Measurements from ENCODE around the gene MMP28. TPM values are rescaled to one million over a fixed set of nuclear protein-coding genes. Genes with fewer than 3 reads are reported as not detected.
A peak's percentile ranks its signal among the peaks of the same experiment; 100 is the strongest.

The MMP28 gene
- total RNA-seq, 4 donors from 2014 or later: 12.4 to 48.0 (median 28.6) TPM

GRCh38 chr17:35725058-35725457 lies 70.4 kb downstream of the MMP28 start:
- H3K27me3 ChIP-seq: no peaks in the 10 kb centered on the region
- H3K9me3 ChIP-seq: no peaks in the 10 kb centered on the region
- no peak overlapping the region for H3K27ac ChIP-seq
- 95 to 100% methylated on average over 4 of the region's 4 CpGs for whole genome bisulfite sequencing, 2 donors
- TF ChIP-seq, protein P1, sequence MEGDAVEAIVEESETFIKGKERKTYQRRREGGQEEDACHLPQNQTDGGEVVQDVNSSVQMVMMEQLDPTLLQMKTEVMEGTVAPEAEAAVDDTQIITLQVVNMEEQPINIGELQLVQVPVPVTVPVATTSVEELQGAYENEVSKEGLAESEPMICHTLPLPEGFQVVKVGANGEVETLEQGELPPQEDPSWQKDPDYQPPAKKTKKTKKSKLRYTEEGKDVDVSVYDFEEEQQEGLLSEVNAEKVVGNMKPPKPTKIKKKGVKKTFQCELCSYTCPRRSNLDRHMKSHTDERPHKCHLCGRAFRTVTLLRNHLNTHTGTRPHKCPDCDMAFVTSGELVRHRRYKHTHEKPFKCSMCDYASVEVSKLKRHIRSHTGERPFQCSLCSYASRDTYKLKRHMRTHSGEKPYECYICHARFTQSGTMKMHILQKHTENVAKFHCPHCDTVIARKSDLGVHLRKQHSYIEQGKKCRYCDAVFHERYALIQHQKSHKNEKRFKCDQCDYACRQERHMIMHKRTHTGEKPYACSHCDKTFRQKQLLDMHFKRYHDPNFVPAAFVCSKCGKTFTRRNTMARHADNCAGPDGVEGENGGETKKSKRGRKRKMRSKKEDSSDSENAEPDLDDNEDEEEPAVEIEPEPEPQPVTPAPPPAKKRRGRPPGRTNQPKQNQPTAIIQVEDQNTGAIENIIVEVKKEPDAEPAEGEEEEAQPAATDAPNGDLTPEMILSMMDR (IDR thresholded peaks at IDR 0.05): no peak
- H3K36me3 ChIP-seq: peaks cover 19 to 25% of the 10 kb centered on the region in 2 donors
- peaks cover 10 to 18% of the 10 kb centered on the region in 2 donors for H3K4me1 ChIP-seq
- intact Hi-C loops (cut with DNase I): no loop called here
- DNase-seq: no peak
- H3K4me3 ChIP-seq (replicated peaks in 1 of 3): no peak overlapping the region

DNA sequence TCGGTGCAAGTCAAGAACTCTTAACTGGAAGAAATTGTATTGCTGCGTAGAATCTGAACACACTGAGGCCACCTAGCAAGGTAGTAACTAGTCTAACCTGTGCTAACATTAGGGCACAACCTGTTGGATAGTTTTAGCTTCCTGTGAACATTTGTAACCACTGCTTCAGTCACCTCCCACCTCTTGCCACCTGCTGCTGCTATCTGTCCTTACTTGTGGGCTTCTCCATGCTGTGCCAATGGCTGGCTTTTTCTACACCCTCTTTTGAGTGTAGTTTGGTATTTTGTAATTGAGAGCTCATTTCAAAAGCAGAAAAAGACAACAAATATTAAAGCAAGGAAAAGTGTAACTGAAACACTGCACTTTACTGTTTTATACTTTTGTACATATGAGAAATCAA lies 71.7 kb downstream of the MMP28 start:
- H3K4me1 ChIP-seq: peaks cover 10 to 18% of the 10 kb centered on the region in 2 donors
- no peak overlapping the region for H3K27ac ChIP-seq
- TF ChIP-seq, protein P1 (IDR thresholded peaks at IDR 0.05): no peak
- TF ChIP-seq POLR2A (IDR thresholded peaks at IDR 0.05): no peak
- peaks cover 19 to 25% of the 10 kb centered on the region in 2 donors for H3K36me3 ChIP-seq
- no peaks in the 10 kb centered on the region for H3K27me3 ChIP-seq
- intact Hi-C loops (cut with DNase I): no loop called here
- WGBS, 2 donors: 95 to 98% methylated on average over 2 of the region's 2 CpGs
- no peaks in the 10 kb centered on the region for H3K9me3 ChIP-seq
- H3K4me3 ChIP-seq (replicated peaks in 1 of 3): no peak overlapping the region
- no peak for DNase-seq

DNA sequence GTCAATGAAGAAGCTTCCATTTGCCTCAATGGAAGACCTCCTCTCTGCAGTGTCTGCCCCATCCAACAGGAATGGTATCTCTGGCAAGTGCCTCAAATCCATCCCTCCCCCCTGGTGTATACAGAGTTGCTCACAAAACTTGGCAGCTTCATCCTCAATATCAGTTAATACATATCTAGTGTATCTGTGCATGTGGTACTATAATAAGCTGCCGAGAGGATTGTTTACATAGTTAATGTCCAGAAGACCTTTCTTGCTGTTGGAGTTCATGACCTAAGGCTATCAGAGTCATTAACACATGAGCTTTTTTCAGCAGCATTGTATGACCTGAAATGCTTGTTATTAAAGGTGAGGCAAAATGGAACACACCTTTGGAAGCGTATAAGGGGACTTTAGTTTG lies 78.0 kb downstream of the MMP28 start:
- no peaks in the 10 kb centered on the region for H3K36me3 ChIP-seq
- H3K27ac ChIP-seq: peak overlapping the region; percentile 53 to 82 (median 79)
- no peak for DNase-seq
- TF ChIP-seq POLR2A (IDR thresholded peaks at IDR 0.05): no peak
- TF ChIP-seq, protein P1 (IDR thresholded peaks at IDR 0.05): no peak
- no peak overlapping the region for H3K4me3 ChIP-seq (replicated peaks in 1 of 3)
- WGBS, 2 donors: 75% methylated on average over 2 of the region's 2 CpGs
- intact Hi-C loops (cut with DNase I): no loop called here
- no peaks in the 10 kb centered on the region for H3K9me3 ChIP-seq
- H3K4me1 ChIP-seq: peaks cover 22 to 35% of the 10 kb centered on the region in 2 donors
- H3K27me3 ChIP-seq: no peaks in the 10 kb centered on the region

DNA sequence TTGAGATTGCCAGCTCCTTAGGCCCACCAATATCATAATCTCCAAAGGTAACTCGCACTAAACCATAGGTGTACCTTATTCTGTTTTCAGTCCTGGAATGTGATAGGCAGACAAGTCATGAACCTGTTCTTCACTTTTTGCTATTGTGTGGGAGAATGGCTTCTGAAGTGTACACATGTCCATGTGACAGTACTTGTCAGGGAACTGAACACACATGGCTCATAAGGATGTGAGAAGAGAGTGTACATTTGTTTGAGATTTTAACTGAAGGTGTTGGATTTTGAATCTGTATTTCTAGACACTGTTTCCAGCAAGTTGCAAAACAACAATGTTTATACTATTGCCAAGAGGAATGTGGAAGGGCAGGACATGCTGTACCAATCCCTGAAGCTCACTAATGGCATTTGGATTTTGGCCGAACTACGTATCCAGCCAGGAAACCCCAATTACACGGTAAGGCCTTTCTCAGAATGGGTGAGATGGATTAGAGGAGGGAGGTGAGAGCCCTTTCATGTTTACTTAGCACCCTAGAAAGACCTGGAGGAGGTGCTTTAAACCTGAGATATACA lies 78.5 kb downstream of the MMP28 start:
- 56 to 70% methylated on average over 4 of the region's 4 CpGs for WGBS, 2 donors
- no peaks in the 10 kb centered on the region for H3K36me3 ChIP-seq

DNA sequence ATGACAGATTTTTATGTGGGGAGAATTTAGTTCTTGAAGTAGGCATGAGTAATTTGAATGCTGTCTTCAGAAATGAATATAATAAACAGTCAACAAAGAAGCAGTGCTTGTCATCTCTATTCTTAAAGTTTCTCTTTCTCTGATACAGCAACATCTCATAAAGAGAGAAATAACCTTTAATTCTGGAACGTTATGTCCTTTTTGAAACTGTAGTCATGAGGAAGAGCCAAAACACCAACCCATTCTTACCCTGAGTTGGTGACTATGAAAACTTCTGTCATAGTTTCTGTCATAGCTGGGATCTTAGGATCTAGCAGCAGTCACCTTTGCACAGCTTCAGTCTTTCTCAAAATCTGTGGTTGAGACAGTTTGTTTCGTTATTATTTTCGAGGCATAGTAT lies 79.3 kb downstream of the MMP28 start:
- no peaks in the 10 kb centered on the region for H3K36me3 ChIP-seq
- no peaks in the 10 kb centered on the region for H3K27me3 ChIP-seq
- H3K9me3 ChIP-seq: no peaks in the 10 kb centered on the region
- H3K4me3 ChIP-seq (replicated peaks in 1 of 3): no peak overlapping the region
- no peak for DNase-seq
- peaks cover 22 to 35% of the 10 kb centered on the region in 2 donors for H3K4me1 ChIP-seq
- 83 to 88% methylated on average over 3 of the region's 3 CpGs for WGBS, 2 donors
- intact Hi-C loops (cut with DNase I): no loop called here
- peak overlapping the region; percentile 53 to 77 (median 56) for H3K27ac ChIP-seq
- TF ChIP-seq POLR2A (IDR thresholded peaks at IDR 0.05): no peak
- TF ChIP-seq, protein P1 (IDR thresholded peaks at IDR 0.05): no peak

More for the DNA sequence above, 78.5 kb downstream of the MMP28 start:
- intact Hi-C loops (cut with DNase I): no loop called here
- H3K4me1 ChIP-seq: peaks cover 22 to 35% of the 10 kb centered on the region in 2 donors
- no peaks in the 10 kb centered on the region for H3K9me3 ChIP-seq
- H3K4me3 ChIP-seq (replicated peaks in 1 of 3): no peak overlapping the region
- TF ChIP-seq, protein P1 (IDR thresholded peaks at IDR 0.05): no peak
- H3K27ac ChIP-seq: peak overlapping the region; percentile 53 to 82 (median 79)
- H3K27me3 ChIP-seq: no peaks in the 10 kb centered on the region
- peak; percentile 37 to 60 for DNase-seq

Other genes with a start within 250 kb of the MMP28 start
- under 1 TPM in 1 of 4 donors, not detected in 3; 0.29 TPM for gene SLFN14, start 234.8 kb downstream of the MMP28 start, total RNA-seq
- gene PEX12, start 217.1 kb downstream of the MMP28 start, total RNA-seq: 10 to 100 TPM in 2 of 4 donors, 1 to 10 TPM in 2; 6.1 to 12.0 (median 9.8) TPM
- 100 to 1,000 TPM; 105 to 162 (median 122) TPM for gene AP2B1, start 208.3 kb downstream of the MMP28 start, total RNA-seq
- gene RASL10B, start 64.0 kb downstream of the MMP28 start, total RNA-seq: 10 to 100 TPM in 1 of 4 donors, 1 to 10 TPM in 2, under 1 TPM in 1; 0.94 to 14.5 (median 3.5) TPM
- gene GAS2L2, start 42.4 kb downstream of the MMP28 start, total RNA-seq: not detected
- gene C17orf50, start 34.8 kb downstream of the MMP28 start, total RNA-seq: under 1 TPM in 1 of 4 donors, not detected in 3; 0.40 TPM
- gene TAF15, start 13.8 kb upstream of the MMP28 start, total RNA-seq: 10 to 100 TPM; 55.9 to 79.8 (median 65.4) TPM
- gene HEATR9, start 73.2 kb upstream of the MMP28 start, total RNA-seq: under 1 TPM in 1 of 4 donors, not detected in 3; 0.40 TPM
- 1 to 10 TPM; 2.1 to 5.3 (median 3.8) TPM for gene CCL5, start 84.7 kb upstream of the MMP28 start, total RNA-seq
- gene RDM1, start 135.1 kb upstream of the MMP28 start, total RNA-seq: under 1 TPM in 1 of 4 donors, not detected in 3; 0.93 TPM
- not detected for gene LYZL6, start 148.1 kb upstream of the MMP28 start, total RNA-seq
- under 1 TPM in 1 of 4 donors, not detected in 3; 0.81 TPM for gene CCL16, start 185.9 kb upstream of the MMP28 start, total RNA-seq
- gene CCL14, start 191.1 kb upstream of the MMP28 start, total RNA-seq: 10 to 100 TPM in 3 of 4 donors, 1 to 10 TPM in 1; 3.0 to 43.0 (median 23.2) TPM
- under 1 TPM in 1 of 4 donors, not detected in 3; 0.33 TPM for gene CCL15, start 205.9 kb upstream of the MMP28 start, total RNA-seq
- gene CCL23, start 222.3 kb upstream of the MMP28 start, total RNA-seq: 1 to 10 TPM in 2 of 4 donors, not detected in 2; 2.7 to 3.8 TPM

Measured in thyroid gland (tissue), 4 donors.